ENCODE data around the gene PLEK2. TPM values are rescaled to one million over a fixed set of nuclear protein-coding genes. Genes with fewer than 3 reads are reported as not detected.

Gene PLEK2
- total RNA-seq, 1 experiment from 2014 or later: 1.3 TPM

GRCh38 chr14:67352055-67352454 is 59.9 kb downstream of the PLEK2 start:
- Mint-ChIP-seq H3K27me3 (ENCODE audit: low read depth) (no peaks in the 10 kb centered on the region), H3K9me3 (no peaks in the 10 kb centered on the region), H3K4me3 (no peak overlapping the region), H3K4me1 (no peaks in the 10 kb centered on the region), H3K36me3 (peaks cover 19% of the 10 kb centered on the region), H3K27ac (no peak overlapping the region)
- no peak for ATAC-seq
- no peak for DNase-seq (ENCODE audit: low spot score)
- ChIA-PET POLR2A (no interaction called here), CTCF (no interaction called here)
- TF ChIP-seq PREB (CRISPR knock-in tag; IDR thresholded peaks at IDR 0.05; ENCODE audit: borderline replicate concordance) (no peak), SMAD4 (CRISPR knock-in tag; IDR thresholded peaks at IDR 0.05) (no peak), CTCF (IDR thresholded peaks at IDR 0.05) (no peak), SOX15 (CRISPR knock-in tag; IDR thresholded peaks at IDR 0.05) (no peak), E2F5 (CRISPR knock-in tag; IDR thresholded peaks at IDR 0.05) (no peak), AR (CRISPR knock-in tag; IDR thresholded peaks at IDR 0.05) (no peak), SP1 (CRISPR knock-in tag; conservative IDR thresholded peaks at IDR 0.05) (no peak), CDX4 (CRISPR knock-in tag; IDR thresholded peaks at IDR 0.05; ENCODE audit: borderline replicate concordance) (no peak), ZNF263 (CRISPR knock-in tag; IDR thresholded peaks at IDR 0.05; ENCODE audit: low read depth) (no peak), MLX (CRISPR knock-in tag; IDR thresholded peaks at IDR 0.05) (no peak), ZNF219 (CRISPR knock-in tag; IDR thresholded peaks at IDR 0.05; ENCODE audit: borderline replicate concordance) (no peak), PRRX2 (CRISPR knock-in tag; IDR thresholded peaks at IDR 0.05) (no peak), ERG (CRISPR knock-in tag; IDR thresholded peaks at IDR 0.05) (no peak)

GRCh38 chr14:67345583-67345982 is 66.4 kb downstream of the PLEK2 start:
- Mint-ChIP-seq H3K9me3 (no peaks in the 10 kb centered on the region), H3K4me3 (no peak overlapping the region), H3K27me3 (ENCODE audit: low read depth) (no peaks in the 10 kb centered on the region), H3K27ac (no peak overlapping the region), H3K4me1 (no peaks in the 10 kb centered on the region), H3K36me3 (peaks cover 47% of the 10 kb centered on the region)
- ChIA-PET CTCF (interaction anchor here (1.5 kb wide), 1 partner anchor 14 kb away, joined by 3 read pairs; the partner anchor contains the start of gene ATP6V1D), POLR2A (no interaction called here)
- ATAC-seq (no peak), DNase-seq (ENCODE audit: low spot score) (no peak)
- TF ChIP-seq ATF1 (CRISPR knock-in tag; IDR thresholded peaks at IDR 0.05): no peak
